Mucosa of stomach (tissue), 1 donor: ENCODE results near the gene DONSON.

Source experiments
- H3K27me3 ChIP-seq: one replicate; pipeline ENCODE4 v1.7.0; 2013; ENCODE audit warnings: mild to moderate bottlenecking, low read length; ENCODE audit not compliant: control insufficient read depth, insufficient read depth
- H3K36me3 ChIP-seq: one replicate; pipeline ENCODE4 v1.7.0; 2013; ENCODE audit warnings: low read length; ENCODE audit not compliant: control insufficient read depth, insufficient read depth
- H3K4me1 ChIP-seq: one replicate; pipeline ENCODE4 v1.7.0; 2013; ENCODE audit warnings: mild to moderate bottlenecking, low read length; ENCODE audit not compliant: control insufficient read depth, insufficient read depth
- H3K4me3 ChIP-seq: one replicate; pipeline ENCODE4 v1.7.0; 2013; ENCODE audit warnings: low read length
- H3K9ac ChIP-seq: one replicate; pipeline ENCODE4 v1.7.0; 2013; ENCODE audit warnings: mild to moderate bottlenecking, low read length, moderate library complexity
- H3K9me3 ChIP-seq: one replicate; pipeline ENCODE4 v1.7.0; 2013; ENCODE audit warnings: mild to moderate bottlenecking, low read length, moderate library complexity; ENCODE audit not compliant: control insufficient read depth
- donor health status: Pancreatic carcinoma.

Gene DONSON

DNA sequence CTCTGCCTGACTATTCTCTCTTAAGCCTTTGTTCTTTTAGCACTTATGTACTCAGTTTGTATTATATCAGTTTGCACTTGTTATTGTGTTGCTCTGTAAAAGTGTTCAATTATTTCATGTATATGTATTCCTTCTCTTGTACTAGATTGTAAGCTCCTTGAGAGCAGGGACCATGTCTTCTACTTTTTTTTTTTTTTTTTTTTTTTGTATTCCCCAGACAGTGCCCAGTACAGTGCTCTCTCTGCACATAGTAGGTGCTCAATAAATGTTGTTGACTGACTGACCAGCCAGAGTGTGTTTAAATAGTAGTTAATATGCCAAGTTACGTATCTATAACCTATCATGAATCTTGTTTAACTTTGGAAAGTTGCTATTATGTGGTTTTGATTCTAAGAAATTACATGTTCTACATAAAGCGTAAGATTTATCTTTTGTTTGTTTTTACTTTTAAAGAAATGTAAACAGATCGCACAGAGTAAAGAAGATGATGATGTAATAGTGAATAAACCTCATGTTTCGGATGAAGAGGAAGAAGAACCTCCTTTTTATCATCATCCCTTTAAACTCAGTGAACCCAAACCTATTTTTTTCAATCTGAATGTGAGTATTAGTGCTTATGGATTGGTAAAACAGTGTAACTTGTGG is 29.6 kb downstream of the DONSON start:
- Histone ChIP-seq H3K9ac (no peak overlapping the region), H3K36me3 (peaks cover 2% of the 10 kb centered on the region), H3K4me1 (no peaks in the 10 kb centered on the region), H3K9me3 (no peaks in the 10 kb centered on the region), H3K4me3 (no peak overlapping the region), H3K27me3 (no peaks in the 10 kb centered on the region)

DNA sequence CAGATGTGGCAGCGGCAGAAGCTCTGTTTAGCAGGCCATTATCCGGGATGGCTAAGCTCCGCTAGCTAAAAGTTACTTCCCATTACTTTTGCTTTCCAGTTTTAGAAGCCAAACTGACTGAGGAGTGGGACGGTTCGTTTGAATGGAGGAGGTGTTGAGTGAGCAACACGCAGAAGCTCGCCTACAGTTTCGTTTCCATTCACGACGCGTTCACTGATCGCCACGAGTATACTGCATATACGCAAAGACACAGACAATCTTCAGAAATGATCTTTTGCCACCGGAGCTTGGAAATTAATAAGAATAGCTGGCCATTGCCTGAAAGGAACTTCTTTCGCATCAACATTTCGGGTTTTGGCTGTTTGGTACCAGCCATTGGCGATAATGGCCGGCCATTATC is 31.0 kb downstream of the DONSON start:
- peaks cover 15% of the 10 kb centered on the region for H3K36me3 ChIP-seq

DNA sequence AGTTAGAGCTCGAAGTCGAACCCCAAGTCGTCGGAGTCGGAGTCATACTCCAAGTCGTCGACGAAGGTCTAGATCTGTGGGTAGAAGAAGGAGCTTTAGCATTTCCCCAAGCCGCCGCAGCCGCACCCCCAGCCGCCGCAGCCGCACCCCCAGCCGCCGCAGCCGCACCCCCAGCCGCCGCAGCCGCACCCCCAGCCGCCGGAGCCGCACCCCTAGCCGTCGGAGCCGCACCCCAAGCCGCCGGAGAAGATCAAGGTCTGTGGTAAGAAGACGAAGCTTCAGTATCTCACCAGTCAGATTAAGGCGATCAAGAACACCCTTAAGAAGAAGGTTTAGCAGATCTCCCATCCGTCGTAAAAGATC is 33.5 kb downstream of the DONSON start:
- Histone ChIP-seq H3K36me3 (peaks cover 39% of the 10 kb centered on the region), H3K9me3 (no peaks in the 10 kb centered on the region), H3K9ac (no peak overlapping the region), H3K27me3 (no peaks in the 10 kb centered on the region), H3K4me1 (no peaks in the 10 kb centered on the region), H3K4me3 (no peak overlapping the region)

More for the DNA sequence above, 31.0 kb downstream of the DONSON start:
- H3K4me3 ChIP-seq = no peak overlapping the region
- H3K9ac ChIP-seq = no peak overlapping the region
- no peaks in the 10 kb centered on the region for H3K9me3 ChIP-seq
- H3K27me3 ChIP-seq = no peaks in the 10 kb centered on the region
- H3K4me1 ChIP-seq = no peaks in the 10 kb centered on the region

DNA sequence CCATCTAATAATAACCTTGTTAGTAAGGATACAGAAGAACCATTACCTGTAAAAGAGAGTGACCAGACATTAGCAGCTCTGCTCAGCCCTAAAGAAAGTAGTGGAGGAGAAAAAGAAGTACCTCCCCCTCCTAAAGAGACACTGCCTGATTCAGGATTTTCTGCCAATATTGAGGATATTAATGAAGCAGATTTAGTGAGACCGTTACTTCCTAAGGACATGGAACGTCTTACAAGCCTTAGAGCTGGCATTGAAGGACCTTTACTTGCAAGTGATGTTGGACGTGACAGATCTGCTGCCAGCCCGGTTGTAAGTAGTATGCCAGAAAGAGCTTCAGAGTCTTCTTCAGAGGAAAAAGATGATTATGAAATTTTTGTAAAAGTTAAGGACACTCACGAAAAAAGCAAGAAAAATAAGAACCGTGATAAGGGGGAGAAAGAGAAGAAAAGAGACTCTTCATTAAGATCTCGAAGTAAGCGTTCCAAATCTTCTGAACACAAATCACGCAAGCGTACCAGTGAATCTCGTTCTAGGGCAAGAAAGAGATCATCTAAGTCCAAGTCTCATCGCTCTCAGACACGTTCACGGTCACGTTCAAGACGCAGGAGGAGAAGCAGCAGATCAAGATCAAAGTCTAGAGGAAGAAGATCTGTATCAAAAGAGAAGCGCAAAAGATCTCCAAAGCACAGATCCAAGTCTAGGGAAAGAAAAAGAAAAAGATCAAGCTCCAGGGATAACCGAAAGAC is 34.1 kb downstream of the DONSON start:
- H3K9me3 ChIP-seq = no peaks in the 10 kb centered on the region
- H3K36me3 ChIP-seq = peaks cover 41% of the 10 kb centered on the region
- H3K4me1 ChIP-seq = no peaks in the 10 kb centered on the region
- H3K9ac ChIP-seq = no peak overlapping the region
- no peaks in the 10 kb centered on the region for H3K27me3 ChIP-seq
- H3K4me3 ChIP-seq = no peak overlapping the region

DNA sequence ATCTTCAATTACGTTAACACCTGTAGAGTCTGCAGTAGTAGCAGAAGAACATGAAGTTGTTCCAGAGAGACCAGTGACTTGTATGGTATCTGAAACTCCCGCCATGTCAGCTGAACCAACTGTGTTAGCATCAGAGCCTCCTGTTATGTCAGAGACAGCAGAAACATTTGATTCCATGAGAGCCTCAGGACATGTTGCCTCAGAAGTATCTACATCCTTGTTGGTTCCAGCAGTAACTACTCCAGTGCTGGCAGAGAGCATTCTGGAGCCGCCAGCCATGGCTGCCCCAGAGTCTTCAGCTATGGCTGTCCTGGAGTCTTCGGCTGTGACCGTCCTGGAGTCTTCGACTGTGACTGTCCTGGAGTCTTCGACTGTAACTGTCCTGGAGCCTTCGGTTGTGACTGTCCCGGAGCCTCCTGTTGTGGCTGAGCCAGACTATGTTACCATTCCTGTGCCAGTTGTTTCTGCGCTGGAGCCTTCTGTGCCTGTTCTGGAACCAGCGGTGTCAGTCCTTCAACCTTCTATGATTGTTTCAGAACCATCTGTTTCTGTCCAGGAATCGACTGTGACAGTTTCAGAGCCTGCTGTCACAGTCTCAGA is 35.4 kb downstream of the DONSON start:
- Histone ChIP-seq H3K27me3 (no peaks in the 10 kb centered on the region), H3K4me1 (no peaks in the 10 kb centered on the region), H3K4me3 (no peak overlapping the region), H3K36me3 (peaks cover 45% of the 10 kb centered on the region), H3K9ac (no peak overlapping the region), H3K9me3 (no peaks in the 10 kb centered on the region)

DNA sequence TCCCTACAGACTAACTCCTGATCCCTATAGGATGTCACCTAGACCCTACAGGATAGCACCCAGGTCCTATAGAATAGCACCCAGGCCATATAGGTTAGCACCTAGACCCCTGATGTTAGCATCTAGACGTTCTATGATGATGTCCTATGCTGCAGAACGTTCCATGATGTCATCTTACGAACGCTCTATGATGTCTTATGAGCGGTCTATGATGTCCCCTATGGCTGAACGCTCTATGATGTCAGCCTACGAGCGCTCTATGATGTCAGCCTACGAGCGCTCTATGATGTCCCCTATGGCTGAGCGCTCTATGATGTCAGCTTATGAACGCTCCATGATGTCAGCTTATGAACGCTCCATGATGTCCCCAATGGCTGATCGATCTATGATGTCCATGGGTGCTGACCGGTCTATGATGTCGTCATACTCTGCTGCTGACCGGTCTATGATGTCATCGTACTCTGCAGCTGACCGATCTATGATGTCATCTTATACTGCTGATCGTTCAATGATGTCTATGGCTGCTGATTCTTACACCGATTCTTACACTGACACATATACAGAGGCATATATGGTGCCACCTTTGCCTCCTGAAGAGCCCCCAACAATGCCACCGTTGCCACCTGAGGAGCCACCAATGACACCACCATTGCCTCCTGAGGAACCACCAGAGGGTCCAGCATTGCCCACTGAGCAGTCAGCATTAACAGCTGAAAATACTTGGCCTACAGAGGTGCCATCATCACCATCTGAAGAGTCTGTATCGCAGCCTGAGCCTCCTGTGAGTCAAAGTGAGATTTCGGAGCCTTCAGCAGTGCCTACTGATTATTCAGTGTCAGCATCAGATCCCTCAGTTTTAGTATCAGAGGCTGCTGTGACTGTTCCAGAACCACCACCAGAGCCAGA is 36.1 kb downstream of the DONSON start:
- Histone ChIP-seq H3K4me1 (no peaks in the 10 kb centered on the region), H3K36me3 (peaks cover 45% of the 10 kb centered on the region), H3K4me3 (no peak overlapping the region), H3K9ac (no peak overlapping the region), H3K9me3 (no peaks in the 10 kb centered on the region), H3K27me3 (no peaks in the 10 kb centered on the region)

DNA sequence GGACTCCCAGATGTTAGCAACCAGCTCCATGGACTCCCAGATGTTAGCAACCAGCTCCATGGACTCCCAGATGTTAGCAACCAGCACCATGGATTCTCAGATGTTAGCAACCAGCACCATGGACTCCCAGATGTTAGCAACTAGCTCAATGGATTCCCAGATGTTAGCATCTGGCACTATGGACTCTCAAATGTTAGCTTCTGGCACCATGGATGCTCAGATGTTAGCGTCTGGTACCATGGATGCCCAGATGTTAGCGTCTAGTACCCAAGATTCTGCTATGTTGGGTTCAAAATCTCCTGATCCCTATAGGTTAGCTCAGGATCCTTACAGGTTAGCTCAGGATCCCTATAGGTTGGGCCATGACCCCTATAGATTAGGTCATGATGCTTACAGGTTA is 36.8 kb downstream of the DONSON start:
- Histone ChIP-seq H3K9me3 (no peaks in the 10 kb centered on the region), H3K4me3 (no peak overlapping the region), H3K4me1 (no peaks in the 10 kb centered on the region), H3K9ac (no peak overlapping the region), H3K27me3 (no peaks in the 10 kb centered on the region), H3K36me3 (peaks cover 45% of the 10 kb centered on the region)

DNA sequence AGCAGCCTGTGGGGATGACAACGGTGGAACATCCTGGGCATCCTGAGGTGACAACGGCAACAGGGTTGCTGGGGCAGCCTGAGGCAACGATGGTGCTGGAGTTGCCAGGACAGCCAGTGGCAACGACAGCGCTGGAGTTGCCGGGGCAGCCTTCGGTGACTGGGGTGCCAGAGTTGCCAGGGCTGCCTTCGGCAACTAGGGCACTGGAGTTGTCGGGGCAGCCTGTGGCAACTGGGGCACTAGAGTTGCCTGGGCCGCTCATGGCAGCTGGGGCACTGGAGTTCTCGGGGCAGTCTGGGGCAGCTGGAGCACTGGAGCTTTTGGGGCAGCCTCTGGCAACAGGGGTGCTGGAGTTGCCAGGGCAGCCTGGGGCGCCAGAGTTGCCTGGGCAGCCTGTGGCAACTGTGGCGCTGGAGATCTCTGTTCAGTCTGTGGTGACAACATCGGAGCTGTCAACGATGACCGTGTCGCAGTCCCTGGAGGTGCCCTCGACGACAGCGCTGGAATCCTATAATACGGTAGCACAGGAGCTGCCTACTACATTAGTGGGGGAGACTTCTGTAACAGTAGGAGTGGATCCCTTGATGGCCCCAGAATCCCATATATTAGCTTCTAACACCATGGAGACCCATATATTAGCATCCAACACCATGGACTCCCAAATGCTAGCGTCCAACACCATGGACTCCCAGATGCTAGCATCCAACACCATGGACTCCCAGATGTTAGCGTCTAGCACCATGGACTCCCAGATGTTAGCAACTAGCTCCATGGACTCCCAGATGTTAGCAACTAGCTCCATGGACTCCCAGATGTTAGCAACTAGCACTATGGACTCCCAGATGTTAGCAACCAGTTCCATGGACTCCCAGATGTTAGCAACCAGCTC is 37.5 kb downstream of the DONSON start:
- no peak overlapping the region for H3K9ac ChIP-seq
- no peaks in the 10 kb centered on the region for H3K9me3 ChIP-seq
- H3K4me3 ChIP-seq = no peak overlapping the region
- H3K4me1 ChIP-seq = no peaks in the 10 kb centered on the region
- H3K36me3 ChIP-seq = peaks cover 45% of the 10 kb centered on the region
- no peaks in the 10 kb centered on the region for H3K27me3 ChIP-seq

DNA sequence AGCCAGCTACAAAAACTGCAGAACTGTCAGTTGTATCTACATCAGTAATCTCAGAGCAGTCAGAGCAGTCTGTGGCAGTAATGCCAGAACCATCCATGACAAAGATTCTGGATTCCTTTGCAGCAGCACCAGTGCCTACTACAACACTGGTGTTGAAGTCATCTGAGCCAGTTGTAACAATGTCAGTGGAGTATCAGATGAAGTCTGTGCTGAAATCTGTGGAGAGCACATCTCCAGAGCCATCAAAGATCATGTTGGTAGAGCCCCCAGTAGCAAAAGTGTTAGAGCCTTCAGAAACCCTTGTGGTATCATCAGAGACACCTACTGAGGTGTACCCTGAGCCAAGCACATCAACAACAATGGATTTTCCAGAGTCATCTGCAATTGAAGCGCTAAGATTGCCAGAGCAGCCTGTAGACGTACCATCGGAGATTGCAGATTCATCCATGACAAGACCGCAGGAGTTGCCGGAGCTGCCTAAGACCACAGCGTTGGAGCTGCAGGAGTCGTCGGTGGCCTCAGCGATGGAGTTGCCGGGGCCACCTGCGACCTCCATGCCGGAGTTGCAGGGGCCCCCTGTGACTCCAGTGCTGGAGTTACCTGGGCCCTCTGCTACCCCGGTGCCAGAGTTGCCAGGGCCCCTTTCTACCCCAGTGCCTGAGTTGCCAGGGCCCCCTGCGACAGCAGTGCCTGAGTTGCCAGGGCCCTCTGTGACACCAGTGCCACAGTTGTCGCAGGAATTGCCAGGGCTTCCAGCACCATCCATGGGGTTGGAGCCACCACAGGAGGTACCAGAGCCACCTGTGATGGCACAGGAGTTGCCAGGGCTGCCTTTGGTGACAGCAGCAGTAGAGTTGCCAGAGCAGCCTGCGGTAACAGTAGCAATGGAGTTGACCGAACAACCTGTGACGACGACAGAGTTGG is 38.4 kb downstream of the DONSON start:
- Histone ChIP-seq H3K27me3 (no peaks in the 10 kb centered on the region), H3K4me3 (no peak overlapping the region), H3K9me3 (no peaks in the 10 kb centered on the region), H3K36me3 (peaks cover 45% of the 10 kb centered on the region), H3K9ac (no peak overlapping the region), H3K4me1 (peaks cover 8% of the 10 kb centered on the region)

DNA sequence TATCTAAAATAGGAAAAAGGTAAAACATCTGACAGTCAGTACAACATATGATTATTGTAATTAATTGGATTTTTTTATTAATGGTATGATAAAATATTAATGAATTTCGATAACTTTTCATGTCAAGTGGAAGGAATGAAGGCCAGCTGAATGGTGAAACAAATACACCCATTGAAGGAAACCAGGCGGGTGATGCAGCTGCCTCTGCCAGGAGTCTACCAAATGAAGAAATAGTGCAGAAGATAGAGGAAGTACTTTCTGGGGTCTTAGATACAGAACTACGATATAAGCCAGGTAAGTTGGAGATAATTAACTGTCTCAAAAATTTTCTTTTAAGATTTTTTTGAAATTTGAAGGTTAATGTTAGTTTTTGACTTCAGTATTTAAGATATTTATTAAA is 42.4 kb downstream of the DONSON start:
- Histone ChIP-seq H3K9me3 (no peaks in the 10 kb centered on the region), H3K27me3 (no peaks in the 10 kb centered on the region), H3K4me1 (peaks cover 11% of the 10 kb centered on the region), H3K4me3 (no peak overlapping the region), H3K36me3 (peaks cover 16% of the 10 kb centered on the region), H3K9ac (no peak overlapping the region)
